ENCODE results near the gene CLRN2. TPM values are rescaled to one million over a fixed set of nuclear protein-coding genes. Genes with fewer than 3 reads are reported as not detected.

CLRN2 gene, protein sequence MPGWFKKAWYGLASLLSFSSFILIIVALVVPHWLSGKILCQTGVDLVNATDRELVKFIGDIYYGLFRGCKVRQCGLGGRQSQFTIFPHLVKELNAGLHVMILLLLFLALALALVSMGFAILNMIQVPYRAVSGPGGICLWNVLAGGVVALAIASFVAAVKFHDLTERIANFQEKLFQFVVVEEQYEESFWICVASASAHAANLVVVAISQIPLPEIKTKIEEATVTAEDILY
- total RNA-seq (2022; extraction: Qiagen RNA extraction) = not detected in 5 replicates

DNA sequence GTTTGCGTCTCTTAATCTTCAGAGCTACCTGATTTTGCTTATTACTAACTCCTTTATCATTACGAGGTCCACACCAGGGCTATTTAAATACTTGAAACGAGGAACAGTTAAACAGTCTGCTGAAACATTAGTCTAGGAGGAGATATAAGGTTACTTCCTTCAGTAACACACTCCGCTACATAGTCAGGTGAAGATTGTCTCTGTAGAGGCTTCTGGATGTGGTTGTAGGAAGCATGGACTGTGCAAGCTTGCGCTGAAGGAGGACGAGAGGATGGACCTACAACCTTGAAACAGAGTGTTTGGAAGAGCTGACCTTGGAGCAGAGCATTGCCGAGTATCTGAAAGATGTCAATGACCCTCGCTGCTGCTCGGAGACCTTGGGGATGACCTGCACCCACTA is at the start of gene CLRN2:
Gene CLRN2 (plus strand): TSS at position 301 of the 400 bp plus-strand sequence. CDS start 102 bp downstream, outside the sequence.

DNA sequence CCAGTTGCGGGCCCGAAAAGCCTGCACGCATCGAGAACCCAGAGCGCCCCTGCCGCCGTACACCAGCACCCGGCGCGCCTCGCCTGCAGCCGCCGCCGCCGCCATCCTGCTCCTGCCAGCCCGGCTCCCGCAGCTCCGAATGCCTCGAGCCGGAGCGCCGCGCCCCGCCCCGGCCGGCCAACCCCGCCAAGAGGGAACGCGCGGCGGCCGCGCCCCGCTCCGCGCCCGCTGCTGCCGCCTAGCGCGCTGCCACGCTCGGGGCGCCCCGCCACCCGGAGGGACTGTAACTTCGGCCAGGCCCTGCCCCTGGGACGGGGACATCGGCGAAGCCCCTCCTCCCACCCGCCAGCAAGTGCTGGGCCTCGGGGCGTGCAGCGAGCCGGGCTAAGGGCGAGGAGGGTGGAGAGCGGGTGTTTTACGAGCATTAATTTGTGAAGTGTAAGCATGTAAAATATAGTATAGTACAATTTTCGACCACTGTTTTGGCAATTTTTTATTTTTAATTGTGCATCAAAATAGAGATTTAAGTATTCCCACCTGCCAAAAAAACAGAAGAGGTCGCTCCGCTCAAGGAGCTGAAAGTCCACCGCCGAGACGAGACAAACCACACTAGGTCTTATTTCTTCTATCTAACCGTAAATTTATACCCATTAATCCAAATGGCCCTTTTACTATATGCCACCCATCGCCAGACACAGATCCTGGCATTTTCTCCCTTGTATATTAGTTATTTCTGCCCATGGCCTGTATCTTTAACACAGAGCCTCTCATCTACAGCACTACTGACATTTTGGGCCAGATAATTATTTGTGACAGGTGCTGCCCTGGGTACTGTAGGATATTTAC is 2.8 kb upstream of the CLRN2 start, which contains the start of gene QDPR:
Gene QDPR (minus strand): TSS at position 141 of the 846 bp plus-strand sequence. CDS start 36 bp downstream, at position 105.

Other genes starting within 250 kb of the CLRN2 start
- 46.0 to 53.3 TPM (median 48.2 TPM) in 5 replicates for gene QDPR, start 3.1 kb upstream of the CLRN2 start, total RNA-seq (2022; extraction: Qiagen RNA extraction)
- 33.5 to 48.4 TPM (median 34.7 TPM) in 5 replicates for gene LAP3, start 62.0 kb downstream of the CLRN2 start, total RNA-seq (2022; extraction: Qiagen RNA extraction)
- gene MED28, start 99.5 kb downstream of the CLRN2 start, total RNA-seq (2022; extraction: Qiagen RNA extraction) = 26.7 to 38.0 TPM (median 33.3 TPM) in 5 replicates